IMR-90 (cell line): ENCODE results near the gene PDE4A. TPM values are rescaled to one million over a fixed set of nuclear protein-coding genes. Genes with fewer than 3 reads are reported as not detected.

Source experiments
- ATAC-seq: fragments of 200-7000 bp; cut with Tn5 transposase; 2 replicates; pipeline ENCODE4 v1.9.1; 2020; ENCODE audit warnings: low read depth, mild to moderate bottlenecking, moderate library complexity
- BruUV-seq: library from RNA; stranded (reverse); fragments of 400-500 nt; replicated peaks from 2 replicates; lab custom pipeline; 2021; lab: Mats Ljungman, UMichigan
- CTCF ChIA-PET: fragments of 300-600 bp; formaldehyde crosslinking; extraction: SDS; loops from one replicate; lab custom pipeline; 2021; ENCODE audit warnings: antibody characterized with exemption; lab: Yijun Ruan, JAX
- POLR2A ChIA-PET: fragments of 300-600 bp; sonication (Branson Sonifier 250); formaldehyde crosslinking; loops from one replicate; lab custom pipeline; 2022; ENCODE audit warnings: antibody characterized with exemption; ENCODE audit not compliant: unreplicated experiment; lab: Charles Lee
- DNase-seq: peaks from one replicate; pipeline ENCODE4 v3.0.0; 2013
- H2AFZ ChIP-seq: replicated peaks from 2 replicates; pipeline ENCODE3; 2013; ENCODE audit warnings: low read length, mild to moderate bottlenecking; ENCODE audit not compliant: poor library complexity
- H2AK5ac ChIP-seq: 2 replicates; pipeline ENCODE4 v1.6.1; 2013; ENCODE audit warnings: low read depth, low read length, inconsistent platforms
- H2AK9ac ChIP-seq: replicated peaks from 2 replicates; pipeline ENCODE3; 2013; ENCODE audit warnings: mild to moderate bottlenecking, low read depth, low read length, moderate library complexity; ENCODE audit not compliant: poor library complexity
- H2BK120ac ChIP-seq: 2 replicates; pipeline ENCODE4 v1.6.1; 2013; ENCODE audit warnings: low read depth, low read length, inconsistent platforms
- H2BK15ac ChIP-seq: 3 replicates; pipeline ENCODE4 v1.6.1; 2013; ENCODE audit warnings: low read depth, low read length, inconsistent platforms
- H2BK20ac ChIP-seq: 2 replicates; pipeline ENCODE4 v1.6.1; 2013; ENCODE audit warnings: low read depth, mild to moderate bottlenecking, inconsistent platforms, low read length, moderate library complexity
- H2BK5ac ChIP-seq: 2 replicates; pipeline ENCODE4 v1.6.1; 2013; ENCODE audit warnings: mild to moderate bottlenecking, low read depth, low read length, inconsistent platforms; ENCODE audit not compliant: poor library complexity, severe bottlenecking
- H3K14ac ChIP-seq: replicated peaks from 2 replicates; pipeline ENCODE4 v1.6.1; 2013; ENCODE audit warnings: low read depth, low read length, inconsistent platforms
- H3K18ac ChIP-seq: 2 replicates; pipeline ENCODE4 v1.6.1; 2013; ENCODE audit warnings: low read depth, low read length, control low read depth
- H3K23ac ChIP-seq: 2 replicates; pipeline ENCODE4 v1.6.1; 2013; ENCODE audit warnings: low read depth, low read length, inconsistent platforms
- H3K27ac ChIP-seq: 2 replicates; pipeline ENCODE4 v1.5.1; 2013; ENCODE audit warnings: mild to moderate bottlenecking, control low read depth, low read length; ENCODE audit not compliant: insufficient read depth
- H3K27me3 ChIP-seq: 2 replicates; pipeline ENCODE4 v1.6.1; 2013; ENCODE audit warnings: low read length; ENCODE audit not compliant: control insufficient read depth, insufficient read depth
- H3K36me3 ChIP-seq: 2 replicates; pipeline ENCODE4 v1.6.1; 2013; ENCODE audit warnings: low read length, mixed read lengths; ENCODE audit not compliant: control insufficient read depth, insufficient read depth
- H3K4ac ChIP-seq: 2 replicates; pipeline ENCODE4 v1.6.1; 2013; ENCODE audit warnings: low read depth, low read length, inconsistent platforms
- H3K4me1 ChIP-seq: 2 replicates; pipeline ENCODE4 v1.6.1; 2013; ENCODE audit warnings: low read length, mixed read lengths; ENCODE audit not compliant: control insufficient read depth, insufficient read depth
- H3K4me2 ChIP-seq: 2 replicates; pipeline ENCODE4 v1.6.1; 2013; ENCODE audit warnings: low read depth, mild to moderate bottlenecking, control low read depth, low read length, moderate library complexity
- H3K4me3 ChIP-seq: 2 replicates; pipeline ENCODE4 v1.5.1; 2013; ENCODE audit warnings: low read depth, mild to moderate bottlenecking, control low read depth, low read length, moderate library complexity; ENCODE audit not compliant: insufficient read depth
- H3K56ac ChIP-seq: 2 replicates; pipeline ENCODE4 v1.6.1; 2013; ENCODE audit warnings: low read length, inconsistent platforms; ENCODE audit not compliant: insufficient read depth; ENCODE audit errors: extremely low read depth
- H3K79me1 ChIP-seq, 2 experiments: 2 replicates each; pipeline ENCODE4 v1.6.1; 2013; ENCODE audit warnings: low read length in 2 of 2, inconsistent platforms in 1 of 2, low read depth in 1 of 2
- H3K9ac ChIP-seq: 2 replicates; pipeline ENCODE4 v1.6.1; 2013; ENCODE audit warnings: low read depth, low read length, control low read depth
- H3K9me1 ChIP-seq: 2 replicates; pipeline ENCODE4 v1.6.1; 2013; ENCODE audit warnings: low read length, inconsistent platforms; ENCODE audit not compliant: insufficient read depth
- H3K9me3 ChIP-seq: 2 replicates; pipeline ENCODE4 v1.6.1; 2013; ENCODE audit warnings: low read length; ENCODE audit not compliant: control insufficient read depth, insufficient read depth
- H4K20me1 ChIP-seq: 2 replicates; pipeline ENCODE4 v1.6.1; 2013; ENCODE audit warnings: low read length, inconsistent platforms; ENCODE audit not compliant: insufficient read depth
- H4K5ac ChIP-seq: 2 replicates; pipeline ENCODE4 v1.6.1; 2013; ENCODE audit warnings: mild to moderate bottlenecking, low read depth, low read length, control low read depth
- H4K8ac ChIP-seq, 2 experiments: 2 replicates each; pipeline ENCODE4 v1.6.1; 2013; ENCODE audit warnings: low read depth in 2 of 2, low read length in 2 of 2, control low read depth in 1 of 2, inconsistent platforms in 1 of 2
- H4K91ac ChIP-seq: 2 replicates; pipeline ENCODE4 v1.6.1; 2013; ENCODE audit warnings: low read depth, low read length, inconsistent platforms; ENCODE audit not compliant: insufficient read depth
- BHLHE40 ChIP-seq: fragments of 150-350 bp; IDR thresholded peaks from 2 replicates; pipeline ENCODE4 v1.6.1; 2016; ENCODE audit warnings: mild to moderate bottlenecking, low read depth, low read length
- CEBPB ChIP-seq: IDR thresholded peaks from 2 replicates; pipeline ENCODE4 v1.6.1; 2012; ENCODE audit warnings: low read depth, low read length, improper control_type of control experiment
- CHD1 ChIP-seq: IDR thresholded peaks from 2 replicates; pipeline ENCODE4 v1.6.1; 2012; ENCODE audit warnings: low read depth, low read length, improper control_type of control experiment
- ELK1 ChIP-seq: fragments of 150-350 bp; IDR thresholded peaks from 2 replicates; pipeline ENCODE4 v1.6.1; 2016; ENCODE audit warnings: low read depth, mild to moderate bottlenecking, low read length, moderate library complexity, borderline replicate concordance
- FOS ChIP-seq: fragments of 150-350 bp; IDR thresholded peaks from 2 replicates; pipeline ENCODE4 v1.6.1; 2016; ENCODE audit warnings: low read depth, low read length
- MAFK ChIP-seq: IDR thresholded peaks from 2 replicates; pipeline ENCODE4 v1.6.1; 2012; ENCODE audit warnings: low read depth, low read length, improper control_type of control experiment
- MAZ ChIP-seq: IDR thresholded peaks from 2 replicates; pipeline ENCODE4 v1.6.1; 2012; ENCODE audit warnings: low read depth, mild to moderate bottlenecking, low read length, improper control_type of control experiment, moderate library complexity, borderline replicate concordance
- MXI1 ChIP-seq: IDR thresholded peaks from 2 replicates; pipeline ENCODE4 v1.6.1; 2012; ENCODE audit warnings: low read depth, mild to moderate bottlenecking, low read length, moderate library complexity, borderline replicate concordance
- NFE2L2 ChIP-seq: fragments of 150-350 bp; IDR thresholded peaks from 2 replicates; pipeline ENCODE4 v1.6.1; 2016; ENCODE audit warnings: low read depth, mild to moderate bottlenecking, low read length
- POLR2A ChIP-seq: IDR thresholded peaks from 2 replicates; pipeline ENCODE4 v1.6.1; 2012; ENCODE audit warnings: mild to moderate bottlenecking, low read depth, low read length
- RAD21 ChIP-seq: IDR thresholded peaks from 2 replicates; pipeline ENCODE4 v1.6.1; 2012; ENCODE audit warnings: low read length, improper control_type of control experiment
- RCOR1 ChIP-seq: IDR thresholded peaks from 2 replicates; pipeline ENCODE4 v1.6.1; 2012; ENCODE audit warnings: mild to moderate bottlenecking, low read length, improper control_type of control experiment; ENCODE audit not compliant: insufficient replicate concordance
- RFX5 ChIP-seq: IDR thresholded peaks from 2 replicates; pipeline ENCODE4 v1.8.0; 2012; ENCODE audit warnings: low read depth, mild to moderate bottlenecking, low read length, moderate library complexity
- SMC3 ChIP-seq: fragments of 150-350 bp; IDR thresholded peaks from 2 replicates; pipeline ENCODE4 v1.6.1; 2016; ENCODE audit warnings: low read depth, mild to moderate bottlenecking, antibody characterized with exemption, low read length, moderate library complexity
- WGBS, 2 experiments: methylation state at CpG; one replicate each; pipeline versions ENCODE4 v1.1.5 to v1.1.7; 2013; ENCODE audit warnings: missing lambda C conversion rate in 2 of 2; ENCODE audit not compliant: insufficient read length in 1 of 2; ENCODE audit errors: extremely low coverage in 2 of 2; 5-methylcytosine and 5-hydroxymethylcytosine counted together
- dilution Hi-C: fragments of 300-500 bp; cut with HindIII; formaldehyde crosslinking; loops from one replicate; pipeline ENCODE4 v1.14.3; 2018; ENCODE audit warnings: low sequenced_read_pairs; ENCODE audit not compliant: unreplicated experiment
- in situ Hi-C: fragments of 300-500 bp; cut with MboI; formaldehyde crosslinking; loops from 3 replicates; pipeline ENCODE4 v1.14.3; 2019; ENCODE audit warnings: low sequenced_read_pairs, inconsistent platforms, mixed read lengths
- intact Hi-C: fragments of 100-400 bp; cut with micrococcal nuclease; formaldehyde crosslinking; loops from 2 replicates; pipeline ENCODE4 v1.10.0; 2022
- polyA plus RNA-seq, 3 experiments: library from polyadenylated mRNA; depleted of rRNA; stranded (reverse); fragments of >200 nt; gene quantifications; 2 replicates each; pipeline ENCODE4 v1.2.3, GENCODE V29; 2012; ENCODE audit warnings: low replicate concordance in 1 of 3
- total RNA-seq: library from RNA; depleted of rRNA; stranded (reverse); fragments of >200 nt; gene quantifications from 2 replicates; pipeline ENCODE4 v1.2.3, GENCODE V29; 2012
- TF ChIP-seq, protein P1 (sequence below): conservative IDR thresholded peaks from 2 replicates; pipeline ENCODE4 v1.5.1; 2012; ENCODE audit warnings: mild to moderate bottlenecking, low read depth, low read length, improper control_type of control experiment
- TF ChIP-seq, protein P2 (sequence below): fragments of 150-350 bp; IDR thresholded peaks from 2 replicates; pipeline ENCODE4 v1.6.1; 2017; ENCODE audit warnings: mild to moderate bottlenecking, antibody characterized with exemption, low read length, low read depth

Gene PDE4A
- total and polyA plus RNA-seq, 2 of the 4 experiments (the other 2 are of a cell fraction) = 1.8 to 7.0 TPM

DNA sequence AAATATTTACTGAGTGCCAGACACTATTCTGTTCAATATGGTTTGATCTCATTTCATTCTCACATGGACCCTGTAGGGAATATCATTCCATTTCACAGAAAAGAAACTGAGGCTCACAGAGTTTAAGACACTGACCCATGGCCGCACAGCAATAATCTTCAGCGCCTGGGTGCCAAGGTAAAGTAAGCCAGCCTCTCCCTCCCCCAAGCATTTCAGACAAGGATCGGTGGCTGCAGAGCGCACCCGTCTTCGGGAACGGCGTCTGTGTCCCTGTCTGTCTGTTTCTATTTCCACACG, 4.3 kb upstream of the PDE4A start:
- Histone ChIP-seq H4K5ac (peak overlapping the region; percentile 9; the same call in 1 of the 2 replicates), H3K9ac (peak overlapping the region; percentile 72), H3K27me3 (peaks cover 24% of the 10 kb centered on the region), H2BK5ac (no peak overlapping the region), H2BK120ac (peak overlapping the region; percentile 45; the same call in 1 of the 2 replicates), H2AK9ac (peak overlapping the region; percentile 90), H4K8ac (peak overlapping the region; percentile 34 to 72; a peak in 3 of 4 replicates), H3K79me1 (no peaks in the 10 kb centered on the region; a peak in 1 of 4 replicates), H3K23ac (peak overlapping the region; percentile 95; the same call in 1 of the 2 replicates), H3K9me3 (no peaks in the 10 kb centered on the region), H4K91ac (peak overlapping the region; percentile 43), H2AK5ac (no peak overlapping the region), H3K36me3 (no peaks in the 10 kb centered on the region), H3K4me1 (peaks cover 12% of the 10 kb centered on the region), H2BK15ac (no peak overlapping the region), H3K4me2 (peak overlapping the region; percentile 90), H3K4me3 (peak overlapping the region; percentile 59), H3K27ac (no peak overlapping the region; the same call in 1 of the 2 replicates), H4K20me1 (peaks cover 27% of the 10 kb centered on the region), H3K56ac (no peak overlapping the region), H3K4ac (peak overlapping the region; percentile 67), H3K18ac (peak overlapping the region; percentile 9; the same call in 1 of the 2 replicates), H3K9me1 (no peaks in the 10 kb centered on the region), H3K14ac (peak overlapping the region; percentile 88), H2AFZ (peak overlapping the region; percentile 99), H2BK20ac (no peak overlapping the region)
- ChIA-PET CTCF (interaction anchor here (0.6 to 3.5 kb wide), 5 partner anchors 12 to 311 kb away, joined by 3 to 37 read pairs (median 5); partner anchors contain the start of gene CDC37), POLR2A (no interaction called here)
- 1% methylated on average over 7 of the region's 9 CpGs; no CpG with 5 or more reads in 1 of the 2 experiments for WGBS, 2 experiments
- ATAC-seq = no peak
- intact Hi-C loops = no loop called here
- in situ Hi-C loops = no loop called here
- DNase-seq = no peak
- dilution Hi-C loops = no loop called here
- BruUV-seq = no TSS peak
- no peak for TF ChIP-seq NFE2L2
- no peak for TF ChIP-seq SMC3
- no peak for TF ChIP-seq RAD21
- no peak for TF ChIP-seq MXI1
- no peak for TF ChIP-seq MAZ
- no peak for TF ChIP-seq CHD1
- TF ChIP-seq FOS = no peak
- TF ChIP-seq CEBPB = no peak
- TF ChIP-seq, protein P1, sequence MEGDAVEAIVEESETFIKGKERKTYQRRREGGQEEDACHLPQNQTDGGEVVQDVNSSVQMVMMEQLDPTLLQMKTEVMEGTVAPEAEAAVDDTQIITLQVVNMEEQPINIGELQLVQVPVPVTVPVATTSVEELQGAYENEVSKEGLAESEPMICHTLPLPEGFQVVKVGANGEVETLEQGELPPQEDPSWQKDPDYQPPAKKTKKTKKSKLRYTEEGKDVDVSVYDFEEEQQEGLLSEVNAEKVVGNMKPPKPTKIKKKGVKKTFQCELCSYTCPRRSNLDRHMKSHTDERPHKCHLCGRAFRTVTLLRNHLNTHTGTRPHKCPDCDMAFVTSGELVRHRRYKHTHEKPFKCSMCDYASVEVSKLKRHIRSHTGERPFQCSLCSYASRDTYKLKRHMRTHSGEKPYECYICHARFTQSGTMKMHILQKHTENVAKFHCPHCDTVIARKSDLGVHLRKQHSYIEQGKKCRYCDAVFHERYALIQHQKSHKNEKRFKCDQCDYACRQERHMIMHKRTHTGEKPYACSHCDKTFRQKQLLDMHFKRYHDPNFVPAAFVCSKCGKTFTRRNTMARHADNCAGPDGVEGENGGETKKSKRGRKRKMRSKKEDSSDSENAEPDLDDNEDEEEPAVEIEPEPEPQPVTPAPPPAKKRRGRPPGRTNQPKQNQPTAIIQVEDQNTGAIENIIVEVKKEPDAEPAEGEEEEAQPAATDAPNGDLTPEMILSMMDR = no peak
- TF ChIP-seq MAFK = no peak
- TF ChIP-seq, protein P2, sequence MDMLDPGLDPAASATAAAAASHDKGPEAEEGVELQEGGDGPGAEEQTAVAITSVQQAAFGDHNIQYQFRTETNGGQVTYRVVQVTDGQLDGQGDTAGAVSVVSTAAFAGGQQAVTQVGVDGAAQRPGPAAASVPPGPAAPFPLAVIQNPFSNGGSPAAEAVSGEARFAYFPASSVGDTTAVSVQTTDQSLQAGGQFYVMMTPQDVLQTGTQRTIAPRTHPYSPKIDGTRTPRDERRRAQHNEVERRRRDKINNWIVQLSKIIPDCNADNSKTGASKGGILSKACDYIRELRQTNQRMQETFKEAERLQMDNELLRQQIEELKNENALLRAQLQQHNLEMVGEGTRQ = no peak
- no peak for TF ChIP-seq RFX5
- TF ChIP-seq RCOR1 = no peak
- no peak for TF ChIP-seq BHLHE40
- no peak for TF ChIP-seq POLR2A
- no peak for TF ChIP-seq ELK1
